ENCODE measurements around the gene TRAF1. TPM values are rescaled to one million over a fixed set of nuclear protein-coding genes. Genes with fewer than 3 reads are reported as not detected.

The TRAF1 gene
- total RNA-seq, 2 experiments from 2014 or later = 51.6 to 52.9 TPM

- no peaks in the 10 kb centered on the region for H3K9me3 Mint-ChIP-seq (ENCODE audit: insufficient read depth)
- POLR2A ChIA-PET = interaction anchor here (1.0 to 2.5 kb wide), 7 partner anchors 9 to 46 kb away, joined by 3 to 19 read pairs (median 3); no protein-coding TSS in a partner anchor
- no peak overlapping the region for H3K4me3 Mint-ChIP-seq
- H3K36me3 Mint-ChIP-seq (ENCODE audit: low read depth) = peaks cover 21% of the 10 kb centered on the region
- CTCF ChIA-PET = interaction anchor here (0.7 to 1.7 kb wide), 4 partner anchors 13 to 98 kb away, joined by 3 to 8 read pairs (median 4); no protein-coding TSS in a partner anchor
- no peak for DNase-seq
- peak overlapping the region; percentile 66 for H3K27ac Mint-ChIP-seq
- peaks cover 81% of the 10 kb centered on the region for H3K4me1 Mint-ChIP-seq (ENCODE audit: low read depth)
- ATAC-seq = no peak
- H3K27me3 Mint-ChIP-seq (ENCODE audit: low read depth) = no peaks in the 10 kb centered on the region
Observed at GRCh38 chr9:120883608-120883996, 43.0 kb downstream of the TRAF1 start.

GRCh38 chr9:120882935-120883607, 43.5 kb downstream of the TRAF1 start:
- ChIA-PET CTCF (interaction anchor here (0.7 to 1.7 kb wide), 3 partner anchors 14 to 99 kb away, joined by 3 to 8 read pairs (median 3); no protein-coding TSS in a partner anchor), POLR2A (interaction anchor here (0.9 to 2.5 kb wide), 7 partner anchors 9 to 46 kb away, joined by 3 to 19 read pairs (median 4); no protein-coding TSS in a partner anchor)
- H3K4me3 Mint-ChIP-seq = peak overlapping the region; percentile 1
- peaks cover 18% of the 10 kb centered on the region for H3K36me3 Mint-ChIP-seq (ENCODE audit: low read depth)
- no peak for DNase-seq
- H3K27ac Mint-ChIP-seq = peak overlapping the region; percentile 66
- H3K27me3 Mint-ChIP-seq (ENCODE audit: low read depth) = no peaks in the 10 kb centered on the region
- peaks cover 81% of the 10 kb centered on the region for H3K4me1 Mint-ChIP-seq (ENCODE audit: low read depth)
- no peaks in the 10 kb centered on the region for H3K9me3 Mint-ChIP-seq (ENCODE audit: insufficient read depth)
- peak; percentile 7 for ATAC-seq

GRCh38 chr9:120879446-120879845, 47.1 kb downstream of the TRAF1 start:
- H3K27me3 Mint-ChIP-seq (ENCODE audit: low read depth) = no peaks in the 10 kb centered on the region
- ChIA-PET POLR2A (interaction anchor here (1.0 to 14.1 kb wide), 3 partner anchors 12 to 48 kb away, joined by 3 to 344 read pairs (median 306); partner anchors contain the start of gene TRAF1), CTCF (interaction anchor here (0.6 to 5.0 kb wide), 10 partner anchors 8 to 181 kb away, joined by 3 to 54 read pairs (median 7); no protein-coding TSS in a partner anchor)
- H3K36me3 Mint-ChIP-seq (ENCODE audit: low read depth) = peaks cover 37% of the 10 kb centered on the region
- H3K27ac Mint-ChIP-seq = peak overlapping the region; percentile 95
- DNase-seq (no peak), ATAC-seq (no peak)
- H3K4me3 Mint-ChIP-seq = peak overlapping the region; percentile 83
- no peaks in the 10 kb centered on the region for H3K9me3 Mint-ChIP-seq (ENCODE audit: insufficient read depth)
- peaks cover 79% of the 10 kb centered on the region for H3K4me1 Mint-ChIP-seq (ENCODE audit: low read depth)

GRCh38 chr9:120878188-120879130, 48.1 kb downstream of the TRAF1 start:
- Mint-ChIP-seq H3K4me3 (peak overlapping the region; percentile 83), H3K27ac (peak overlapping the region; percentile 95), H3K4me1 (ENCODE audit: low read depth) (peaks cover 79% of the 10 kb centered on the region), H3K27me3 (ENCODE audit: low read depth) (no peaks in the 10 kb centered on the region), H3K36me3 (ENCODE audit: low read depth) (peaks cover 45% of the 10 kb centered on the region), H3K9me3 (ENCODE audit: insufficient read depth) (no peaks in the 10 kb centered on the region)
- ATAC-seq = peak; percentile 7
- ChIA-PET POLR2A (interaction anchor here (0.6 to 14.1 kb wide), 9 partner anchors 13 to 182 kb away, joined by 3 to 344 read pairs (median 13); partner anchors contain the start of gene TRAF1), CTCF (interaction anchor here (0.6 to 5.0 kb wide), 13 partner anchors 9 to 182 kb away, joined by 3 to 54 read pairs (median 5); no protein-coding TSS in a partner anchor)
- DNase-seq = peak; percentile 72

GRCh38 chr9:120877276-120878034, 49.1 kb downstream of the TRAF1 start:
- H3K9me3 Mint-ChIP-seq (ENCODE audit: insufficient read depth) = no peaks in the 10 kb centered on the region
- H3K27ac Mint-ChIP-seq = peak overlapping the region; percentile 95
- peaks cover 55% of the 10 kb centered on the region for H3K36me3 Mint-ChIP-seq (ENCODE audit: low read depth)
- peak overlapping the region; percentile 83 for H3K4me3 Mint-ChIP-seq
- CTCF ChIA-PET = interaction anchor here (0.9 to 5.0 kb wide), 9 partner anchors 8 to 60 kb away, joined by 3 to 23 read pairs (median 5); no protein-coding TSS in a partner anchor
- POLR2A ChIA-PET = interaction anchor here (0.6 to 14.1 kb wide), 10 partner anchors 9 to 197 kb away, joined by 3 to 344 read pairs (median 10); partner anchors contain the start of genes CNTRL and TRAF1
- DNase-seq = peak; percentile 85
- ATAC-seq = peak; percentile 48
- H3K27me3 Mint-ChIP-seq (ENCODE audit: low read depth) = no peaks in the 10 kb centered on the region
- H3K4me1 Mint-ChIP-seq (ENCODE audit: low read depth) = peaks cover 80% of the 10 kb centered on the region

GRCh38 chr9:120876842-120877240, 49.8 kb downstream of the TRAF1 start, which contains the start of gene PHF19:
Gene PHF19, minus strand, starts transcription at chr9:120877188. Its CDS starts 2,447 bp downstream, at chr9:120874741.
- peaks cover 79% of the 10 kb centered on the region for H3K4me1 Mint-ChIP-seq (ENCODE audit: low read depth)
- no peaks in the 10 kb centered on the region for H3K27me3 Mint-ChIP-seq (ENCODE audit: low read depth)
- H3K27ac Mint-ChIP-seq = peak within 1 kb of the TSS; percentile 95
- no peaks in the 10 kb centered on the region for H3K9me3 Mint-ChIP-seq (ENCODE audit: insufficient read depth)
- peak; percentile 32 for ATAC-seq
- H3K4me3 Mint-ChIP-seq = peak within 1 kb of the TSS; percentile 88
- DNase-seq = peak; percentile 73
- peaks cover 61% of the 10 kb centered on the region for H3K36me3 Mint-ChIP-seq (ENCODE audit: low read depth)
- ChIA-PET POLR2A (interaction anchor here (1.0 to 14.1 kb wide), 9 partner anchors 9 to 198 kb away, joined by 3 to 344 read pairs (median 13); partner anchors contain the start of genes CNTRL and TRAF1), CTCF (interaction anchor here (1.0 to 5.0 kb wide), 6 partner anchors 19 to 62 kb away, joined by 3 to 23 read pairs (median 3); no protein-coding TSS in a partner anchor)

- ChIA-PET POLR2A (interaction anchor here (0.7 to 14.1 kb wide), 12 partner anchors 15 to 198 kb away, joined by 3 to 344 read pairs (median 4); partner anchors contain the start of genes CNTRL and TRAF1), CTCF (interaction anchor here (0.6 to 2.0 kb wide), 11 partner anchors 14 to 63 kb away, joined by 3 to 7 read pairs (median 3); partner anchors contain the start of gene TRAF1)
- H3K4me3 Mint-ChIP-seq = peak overlapping the region; percentile 88
- no peaks in the 10 kb centered on the region for H3K27me3 Mint-ChIP-seq (ENCODE audit: low read depth)
- ATAC-seq = peak; percentile 57
- H3K9me3 Mint-ChIP-seq (ENCODE audit: insufficient read depth) = no peaks in the 10 kb centered on the region
- peaks cover 66% of the 10 kb centered on the region for H3K36me3 Mint-ChIP-seq (ENCODE audit: low read depth)
- peaks cover 77% of the 10 kb centered on the region for H3K4me1 Mint-ChIP-seq (ENCODE audit: low read depth)
- DNase-seq = peak; percentile 96
- H3K27ac Mint-ChIP-seq = peak overlapping the region; percentile 95
Observed at GRCh38 chr9:120875954-120876841, 50.4 kb downstream of the TRAF1 start.

GRCh38 chr9:120875643-120875953, 51.0 kb downstream of the TRAF1 start:
- Mint-ChIP-seq H3K9me3 (ENCODE audit: insufficient read depth) (no peaks in the 10 kb centered on the region), H3K4me3 (peak overlapping the region; percentile 88), H3K27ac (peak overlapping the region; percentile 90), H3K4me1 (ENCODE audit: low read depth) (peaks cover 76% of the 10 kb centered on the region), H3K36me3 (ENCODE audit: low read depth) (peaks cover 70% of the 10 kb centered on the region), H3K27me3 (ENCODE audit: low read depth) (no peaks in the 10 kb centered on the region)
- ATAC-seq (no peak), DNase-seq (no peak)
- POLR2A ChIA-PET = interaction anchor here (0.7 to 14.1 kb wide), 9 partner anchors 16 to 60 kb away, joined by 3 to 344 read pairs (median 13); partner anchors contain the start of gene TRAF1
- CTCF ChIA-PET = interaction anchor here (1.0 to 2.0 kb wide), 7 partner anchors 15 to 61 kb away, joined by 3 to 7 read pairs (median 4); partner anchors contain the start of gene TRAF1

GRCh38 chr9:120875195-120875565, 51.4 kb downstream of the TRAF1 start:
- ATAC-seq (no peak), DNase-seq (no peak)
- H3K4me3 Mint-ChIP-seq = peak overlapping the region; percentile 88
- peaks cover 72% of the 10 kb centered on the region for H3K36me3 Mint-ChIP-seq (ENCODE audit: low read depth)
- H3K4me1 Mint-ChIP-seq (ENCODE audit: low read depth) = peaks cover 75% of the 10 kb centered on the region
- ChIA-PET POLR2A (interaction anchor here (0.7 to 14.1 kb wide), 8 partner anchors 15 to 60 kb away, joined by 3 to 344 read pairs (median 18); partner anchors contain the start of gene TRAF1), CTCF (interaction anchor here (1.1 to 2.0 kb wide), 5 partner anchors 15 to 60 kb away, joined by 3 to 6 read pairs (median 4); partner anchors contain the start of gene TRAF1)
- peak overlapping the region; percentile 90 for H3K27ac Mint-ChIP-seq
- H3K9me3 Mint-ChIP-seq (ENCODE audit: insufficient read depth) = no peaks in the 10 kb centered on the region
- H3K27me3 Mint-ChIP-seq (ENCODE audit: low read depth) = no peaks in the 10 kb centered on the region

Measured in activated CD8-positive, alpha-beta T cell treated with anti-CD3 and anti-CD28 coated beads, Interleukin-2, amount 10 ng/mL, durations not matched to agents 7 days and 5 days (primary cell).